ENCODE results near the gene DDX56. TPM values are rescaled to one million over a fixed set of nuclear protein-coding genes. Genes with fewer than 3 reads are reported as not detected.

The DDX56 gene
- total and polyA plus RNA-seq, 9 of the 15 experiments (the other 6 are each of a cell fraction or from before 2014, with no cell fraction given) = 33.0 to 145 (median 102) TPM

DNA sequence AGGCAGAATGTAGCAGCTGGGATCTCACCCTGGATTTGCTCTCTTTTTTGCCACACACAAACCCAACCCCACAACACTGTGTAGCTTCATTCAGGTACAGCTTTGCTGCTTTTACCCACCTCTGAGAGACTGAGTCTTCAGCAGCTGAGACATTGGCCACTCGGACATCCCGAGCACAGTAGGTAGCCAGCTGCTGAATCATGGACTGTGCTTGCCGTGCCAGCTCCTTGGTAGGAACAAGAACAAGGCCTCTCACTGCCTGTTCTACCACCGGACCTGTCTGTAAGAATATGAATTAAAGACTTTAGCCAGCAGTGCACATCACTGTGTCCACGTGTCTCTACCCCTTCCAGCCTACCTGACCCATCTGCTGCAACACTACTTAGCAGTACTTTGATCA is 937 bp downstream of the DDX56 start:
- POLR2A ChIA-PET = interaction anchor here (0.6 to 4.3 kb wide), 9 partner anchors 8 to 293 kb away, joined by 3 to 38 read pairs (median 4); partner anchors contain the start of genes PPIA and TMED4
- H3K4me1 ChIP-seq (replicated peaks in 1 of 2; ENCODE audit: control insufficient read depth in 2 of 2, insufficient read depth in 2 of 2, low read length in 2 of 2) = peaks cover 22 to 27% of the 10 kb centered on the region in 2 experiments; a peak in 4 of 5 replicates
- H3K9me1 ChIP-seq (ENCODE audit: control insufficient read depth, insufficient read depth, low read length) = no peaks in the 10 kb centered on the region
- ATAC-seq (no peak), FAIRE-seq (no peak), DNase-seq (ENCODE audit: extremely low read depth in 1 of 4, low spot score in 3 of 4) (peak in 2 of 4 experiments; percentile 10 to 12)
- H3K9ac ChIP-seq (ENCODE audit: insufficient read depth in 1 of 2, low read depth in 2 of 2, low read length in 2 of 2) = peak overlapping the region; percentile 97 to 98
- peak overlapping the region; percentile 97 for H3K4me2 ChIP-seq (ENCODE audit: insufficient read depth, low read length)
- in situ Hi-C loops (cut with MboI) = no loop called here
- H3K4me3 ChIP-seq = peak overlapping the region; percentile 75
- TF ChIP-seq, protein P1, sequence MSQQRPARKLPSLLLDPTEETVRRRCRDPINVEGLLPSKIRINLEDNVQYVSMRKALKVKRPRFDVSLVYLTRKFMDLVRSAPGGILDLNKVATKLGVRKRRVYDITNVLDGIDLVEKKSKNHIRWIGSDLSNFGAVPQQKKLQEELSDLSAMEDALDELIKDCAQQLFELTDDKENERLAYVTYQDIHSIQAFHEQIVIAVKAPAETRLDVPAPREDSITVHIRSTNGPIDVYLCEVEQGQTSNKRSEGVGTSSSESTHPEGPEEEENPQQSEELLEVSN (IDR thresholded peaks at IDR 0.05; ENCODE audit: borderline replicate concordance in 1 of 2, extremely low read depth in 1 of 2, insufficient read depth in 1 of 2, insufficient read length in 1 of 2, low read depth in 1 of 2, low read length in 1 of 2, poor library complexity in 1 of 2, severe bottlenecking in 1 of 2) = no peak
- TF ChIP-seq SIN3A (IDR thresholded peaks at IDR 0.05; ENCODE audit: borderline replicate concordance in 2 of 2, control insufficient read depth in 1 of 2, low read depth in 2 of 2, low read length in 2 of 2) = peak in 1 of 2 experiments; percentile 14; a peak in 1 of 4 replicates
- CTCF ChIA-PET (ENCODE audit: low intra/inter-chr PET ratio) = no interaction called here
- WGBS (ENCODE audit: insufficient coverage, low coverage, missing lambda C conversion rate) = 11% methylated on average over 5 of the region's 5 CpGs
- intact Hi-C loops (cut with micrococcal nuclease) = no loop called here
- no peaks in the 10 kb centered on the region for H3K27me3 ChIP-seq (ENCODE audit: control insufficient read depth in 2 of 2, insufficient read depth in 2 of 2, low read length in 2 of 2)
- H3K79me2 ChIP-seq (ENCODE audit: control insufficient read depth, insufficient read depth, low read length) = peaks cover 59% of the 10 kb centered on the region
- H2AFZ ChIP-seq (ENCODE audit: low read depth, low read length) = no peak overlapping the region
- TSS peak; percentile 49 for BruUV-seq (replicated peaks)
- H3K36me3 ChIP-seq (ENCODE audit: control insufficient read depth, insufficient read depth, low read length) = peaks cover 71% of the 10 kb centered on the region
- H3K27ac ChIP-seq (ENCODE audit: extremely low read depth, low read depth, low read length) = peak overlapping the region; percentile 85
- H3K9me3 ChIP-seq (replicated peaks; ENCODE audit: control insufficient read depth, insufficient read depth, low read depth, low read length) = no peaks in the 10 kb centered on the region
- no peaks in the 10 kb centered on the region; the same call in 1 of the 2 replicates for H4K20me1 ChIP-seq (replicated peaks; ENCODE audit: control insufficient read depth, insufficient read depth, low read length)
